PC-9 (cell line): ENCODE measurements around the gene MMP2. TPM values are rescaled to one million over a fixed set of nuclear protein-coding genes. Genes with fewer than 3 reads are reported as not detected.

Experiments used
- BruUV-seq: library from RNA; stranded (reverse); fragments of 400-500 nt; replicated peaks from 2 replicates; lab custom pipeline; 2021; lab: Mats Ljungman, UMichigan
- CTCF ChIA-PET: fragments of 300-600 bp; sonication (Branson Sonifier 250); formaldehyde crosslinking; loops from one replicate; lab custom pipeline; 2022; ENCODE audit warnings: antibody characterized with exemption; lab: Charles Lee
- POLR2A ChIA-PET: fragments of 300-600 bp; sonication (Branson Sonifier 250); formaldehyde crosslinking; loops from one replicate; lab custom pipeline; 2022; ENCODE audit warnings: antibody characterized with exemption; ENCODE audit not compliant: unreplicated experiment; lab: Charles Lee
- DNase-seq, 2 experiments: peaks; one replicate each; pipeline versions ENCODE4 v3.0.0 to v3.0.0-alpha.2; 2015 to 2022; ENCODE audit warnings: mixed read lengths in 1 of 2
- H2AFZ ChIP-seq: fragments of 200-600 bp; sonication (generic); 2 replicates; pipeline ENCODE4 v1.8.1; 2017; ENCODE audit warnings: antibody characterized with exemption
- H3F3A ChIP-seq: fragments of 200-600 bp; sonication (generic); 2 replicates; pipeline ENCODE4 v1.8.1; 2017; ENCODE audit warnings: antibody characterized with exemption, mild to moderate bottlenecking, low read depth; ENCODE audit not compliant: insufficient read depth
- H3K27ac ChIP-seq: fragments of 200-600 bp; sonication (generic); 2 replicates; pipeline ENCODE4 v1.6.1; 2016; ENCODE audit warnings: mixed run types
- H3K27me3 ChIP-seq: fragments of 200-600 bp; sonication (generic); 2 replicates; pipeline ENCODE4 v1.6.1; 2016; ENCODE audit warnings: low read depth, mixed run types; ENCODE audit not compliant: insufficient read depth
- H3K36me3 ChIP-seq: fragments of 200-600 bp; sonication (generic); 2 replicates; pipeline ENCODE4 v1.6.1; 2016; ENCODE audit warnings: low read depth, mixed run types
- H3K4me1 ChIP-seq: fragments of 200-600 bp; sonication (generic); replicated peaks from 2 replicates; pipeline ENCODE4 v1.6.1; 2016; ENCODE audit warnings: mixed run types; ENCODE audit not compliant: insufficient read depth
- H3K4me2 ChIP-seq: fragments of 200-600 bp; sonication (generic); 2 replicates; pipeline ENCODE4 v1.6.1; 2017; ENCODE audit warnings: mixed run types
- H3K4me3 ChIP-seq: fragments of 200-600 bp; sonication (generic); 2 replicates; pipeline ENCODE4 v1.6.1; 2016; ENCODE audit warnings: mixed run types
- H3K79me2 ChIP-seq: fragments of 200-600 bp; sonication (generic); 2 replicates; pipeline ENCODE4 v1.6.1; 2017; ENCODE audit warnings: low read depth, mixed run types
- H3K9me2 ChIP-seq: fragments of 200-600 bp; sonication (generic); 2 replicates; pipeline ENCODE4 v1.8.1; 2017; ENCODE audit warnings: mild to moderate bottlenecking; ENCODE audit not compliant: insufficient read depth
- H3K9me3 ChIP-seq: fragments of 200-600 bp; sonication (generic); 2 replicates; pipeline ENCODE4 v1.8.1; 2016; ENCODE audit warnings: low read depth; ENCODE audit not compliant: insufficient read depth
- H4K20me1 ChIP-seq: fragments of 200-600 bp; sonication (generic); 2 replicates; pipeline ENCODE4 v1.8.1; 2017; ENCODE audit not compliant: insufficient read depth
- CTCF ChIP-seq: fragments of 200-600 bp; sonication (generic); conservative IDR thresholded peaks from 2 replicates; pipeline ENCODE4 v1.6.1; 2017; ENCODE audit warnings: mixed run types, antibody characterized with exemption, mild to moderate bottlenecking, moderate library complexity
- EZH2 ChIP-seq: fragments of 200-600 bp; sonication (generic); IDR thresholded peaks from 2 replicates; pipeline ENCODE4 v1.8.0; 2017; ENCODE audit warnings: antibody characterized with exemption, low read depth
- intact Hi-C: fragments of 100-400 bp; cut with micrococcal nuclease; formaldehyde crosslinking; loops from one replicate; pipeline ENCODE4 v1.10.0; 2022; ENCODE audit not compliant: unreplicated experiment
- total RNA-seq: library from RNA; stranded (reverse); gene quantifications from 2 replicates; pipeline ENCODE4 v1.2.3, GENCODE V29; 2021

MMP2 gene
- total RNA-seq, 1 experiment from 2014 or later = 0.50 TPM

DNA sequence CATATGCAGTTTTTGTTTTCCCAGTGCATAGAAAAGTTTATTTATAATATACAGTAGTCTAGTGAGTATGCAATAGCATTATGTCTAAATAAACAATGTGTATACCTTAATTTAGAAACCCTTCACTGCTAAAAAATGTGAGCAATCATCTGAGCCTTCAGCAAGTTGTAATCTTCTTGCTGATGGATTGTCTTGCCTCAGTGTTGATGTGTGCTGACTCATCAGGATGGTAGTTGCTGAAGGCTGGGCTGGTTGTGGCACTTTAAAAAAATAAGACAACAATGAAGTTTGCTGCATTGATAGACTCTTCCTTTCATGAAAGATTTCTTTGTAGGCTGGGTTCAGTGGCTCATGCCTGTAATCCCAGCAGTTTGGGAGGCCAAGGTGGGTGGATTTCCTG lies 73.6 kb downstream of the MMP2 start:
- H4K20me1 ChIP-seq = no peaks in the 10 kb centered on the region
- ChIA-PET CTCF (no interaction called here), POLR2A (no interaction called here)
- no peaks in the 10 kb centered on the region for H3K9me2 ChIP-seq
- peaks cover 11% of the 10 kb centered on the region; the same call in 1 of the 2 replicates for H3F3A ChIP-seq
- H3K4me2 ChIP-seq = no peak overlapping the region; the same call in 1 of the 2 replicates
- H3K4me3 ChIP-seq = no peak overlapping the region
- no peaks in the 10 kb centered on the region for H3K9me3 ChIP-seq
- peak; percentile 12 to 83 for DNase-seq
- H3K27me3 ChIP-seq = no peaks in the 10 kb centered on the region
- intact Hi-C loops = no loop called here
- peaks cover 18% of the 10 kb centered on the region; the same call in 1 of the 2 replicates for H3K36me3 ChIP-seq
- peaks cover 27% of the 10 kb centered on the region for H3K4me1 ChIP-seq
- peak overlapping the region; percentile 41 for H3K27ac ChIP-seq
- TF ChIP-seq EZH2 (no peak), CTCF (no peak)
- H2AFZ ChIP-seq = no peak overlapping the region
- no TSS peak for BruUV-seq
- no peaks in the 10 kb centered on the region for H3K79me2 ChIP-seq

DNA sequence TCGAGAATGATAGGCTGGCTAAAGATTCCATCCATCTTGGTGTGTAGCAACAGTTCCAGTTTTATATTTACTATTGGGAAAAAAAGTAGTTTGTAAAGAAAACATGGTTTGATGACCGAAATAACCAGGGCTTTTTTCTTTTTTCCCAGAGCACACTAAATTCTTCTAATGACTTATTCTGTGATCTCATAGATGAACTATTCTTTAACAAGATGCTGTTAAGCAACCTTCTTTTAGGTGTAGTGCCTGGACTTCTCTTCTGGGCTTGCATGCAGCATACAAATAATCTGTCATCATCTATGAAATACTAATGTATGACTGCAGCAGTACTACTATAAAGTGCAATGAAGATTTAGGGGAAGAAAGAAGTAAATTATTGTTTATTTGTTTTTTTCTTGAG lies 76.4 kb downstream of the MMP2 start:
- TF ChIP-seq EZH2 (no peak), CTCF (no peak)
- no TSS peak for BruUV-seq

More for the DNA sequence above, 76.4 kb downstream of the MMP2 start:
- Histone ChIP-seq H2AFZ (no peak overlapping the region), H3K4me3 (no peak overlapping the region), H3F3A (peaks cover 16% of the 10 kb centered on the region; the same call in 1 of the 2 replicates), H3K9me3 (no peaks in the 10 kb centered on the region), H4K20me1 (no peaks in the 10 kb centered on the region), H3K4me2 (no peak overlapping the region), H3K27me3 (no peaks in the 10 kb centered on the region), H3K79me2 (no peaks in the 10 kb centered on the region), H3K27ac (no peak overlapping the region), H3K4me1 (peaks cover 39% of the 10 kb centered on the region), H3K36me3 (peaks cover 18% of the 10 kb centered on the region; the same call in 1 of the 2 replicates), H3K9me2 (no peaks in the 10 kb centered on the region)
- intact Hi-C loops = no loop called here
- DNase-seq = no peak
- ChIA-PET CTCF (no interaction called here), POLR2A (no interaction called here)

Other genes starting within 250 kb of the MMP2 start
- not detected in 2 replicates for gene IRX6, start 155.0 kb upstream of the MMP2 start, total RNA-seq
- gene LPCAT2, start 29.9 kb downstream of the MMP2 start, total RNA-seq = 87.7 and 92.6 TPM in 2 replicates
- gene CAPNS2, start 87.5 kb downstream of the MMP2 start, total RNA-seq = 1.8 and 2.1 TPM in 2 replicates
- 0.50 and 0.61 TPM in 2 replicates for gene SLC6A2, start 176.8 kb downstream of the MMP2 start, total RNA-seq